Hematopoietic multipotent progenitor cell treated with erythropoietin and hydrocortisone succinate and interleukin-3 and kit ligand, for 15 days (in vitro differentiated cells): ENCODE data around the gene TRDN.
"Not testable (repeated sequence)": the region's sequence is repeated elsewhere in the genome, so short reads cannot be mapped to it uniquely, and the experiment has no call there.

Experiments used
- DNase-seq: peaks from one replicate; pipeline ENCODE4 v3.0.0-alpha.2; 2015; ENCODE audit warnings: low spot score

The TRDN gene

GRCh38 chr6:123632641-123633040, 4.1 kb downstream of the TRDN start:
- no peak for DNase-seq

GRCh38 chr6:123629258-123629941, 7.3 kb downstream of the TRDN start:
- DNase-seq, result no peak

- no peak for DNase-seq
Observed at GRCh38 chr6:123625696-123626095, 11.1 kb downstream of the TRDN start.

- no peak for DNase-seq
Observed at GRCh38 chr6:123622780-123623179, 14.0 kb downstream of the TRDN start.

- DNase-seq, result no peak
Observed at GRCh38 chr6:123619156-123619555, 17.6 kb downstream of the TRDN start.

- no peak for DNase-seq
Observed at GRCh38 chr6:123616942-123617341, 19.8 kb downstream of the TRDN start.

- DNase-seq, result no peak
Observed at GRCh38 chr6:123616016-123616415, 20.7 kb downstream of the TRDN start.

- no peak for DNase-seq
Observed at GRCh38 chr6:123610779-123611178, 26.0 kb downstream of the TRDN start.

- no peak for DNase-seq
Observed at GRCh38 chr6:123604067-123604466, 32.7 kb downstream of the TRDN start.

- no peak for DNase-seq
Observed at GRCh38 chr6:123598011-123598410, 38.7 kb downstream of the TRDN start.

- DNase-seq, result no peak
Observed at GRCh38 chr6:123594776-123595175, 42.0 kb downstream of the TRDN start.

GRCh38 chr6:123592426-123592825, 44.3 kb downstream of the TRDN start:
- no peak for DNase-seq

- DNase-seq, result no peak
Observed at GRCh38 chr6:123589973-123590372, 46.8 kb downstream of the TRDN start.

GRCh38 chr6:123589317-123589716, 47.4 kb downstream of the TRDN start:
- DNase-seq, result no peak

GRCh38 chr6:123588546-123588895, 48.2 kb downstream of the TRDN start:
- no peak for DNase-seq

GRCh38 chr6:123587838-123588545, 48.8 kb downstream of the TRDN start:
- no peak for DNase-seq

- DNase-seq, result not testable (repeated sequence)
Observed at GRCh38 chr6:123587407-123587806, 49.3 kb downstream of the TRDN start.

- DNase-seq, result no peak
Observed at GRCh38 chr6:123580331-123580730, 56.4 kb downstream of the TRDN start.

- no peak for DNase-seq
Observed at GRCh38 chr6:123575188-123575587, 61.6 kb downstream of the TRDN start.

- DNase-seq, result no peak
Observed at GRCh38 chr6:123570813-123571684, 65.7 kb downstream of the TRDN start.

GRCh38 chr6:123569575-123569974, 67.2 kb downstream of the TRDN start:
- no peak for DNase-seq

- DNase-seq, result no peak
Observed at GRCh38 chr6:123565529-123565928, 71.2 kb downstream of the TRDN start.

- DNase-seq, result no peak
Observed at GRCh38 chr6:123564361-123564760, 72.4 kb downstream of the TRDN start.
